NCI-H1930 (cell line): ENCODE data around the gene DGCR6.
"Not testable (repeated sequence)": the region's sequence is repeated elsewhere in the genome, so short reads cannot be mapped to it uniquely, and the experiment has no call there.

Experiments used
- DNase-seq, 2 experiments: peaks; one replicate each; lab custom pipeline; 2025; lab: John Stamatoyannopoulos, UW

The DGCR6 gene

DNA sequence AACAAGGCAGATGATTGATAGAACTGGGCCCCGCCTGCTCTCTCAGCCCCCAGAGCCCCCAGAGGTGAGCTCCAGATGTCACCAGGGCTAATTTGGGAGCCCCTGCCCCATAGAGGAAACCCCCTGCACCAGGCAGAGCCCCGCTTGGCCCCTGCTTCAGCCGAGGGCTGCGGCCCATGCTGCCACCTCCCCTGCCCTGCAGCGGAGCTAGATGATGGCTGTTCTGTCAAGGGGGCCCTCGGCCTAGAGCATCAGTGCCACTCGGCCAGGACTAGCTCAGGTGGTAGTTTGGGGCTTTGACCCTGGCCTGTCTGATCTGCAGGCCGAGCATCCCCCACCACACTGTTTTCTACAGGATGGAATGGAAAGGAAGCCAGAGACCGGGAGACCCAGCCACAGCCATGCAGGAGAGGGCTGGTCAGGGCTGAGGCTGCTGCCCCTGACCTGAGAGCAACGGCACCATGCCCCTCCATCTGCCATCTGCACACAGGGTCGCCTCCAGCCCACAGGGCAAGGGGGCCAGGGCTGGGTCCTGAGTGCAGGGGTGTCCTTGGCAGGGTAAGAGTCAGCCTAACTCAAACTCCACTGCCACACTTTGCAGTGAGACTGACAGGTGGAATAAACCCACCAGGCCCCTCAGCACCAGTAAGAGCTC lies 54.2 kb downstream of the DGCR6 start:
- DNase-seq, result not testable (repeated sequence)

DNA sequence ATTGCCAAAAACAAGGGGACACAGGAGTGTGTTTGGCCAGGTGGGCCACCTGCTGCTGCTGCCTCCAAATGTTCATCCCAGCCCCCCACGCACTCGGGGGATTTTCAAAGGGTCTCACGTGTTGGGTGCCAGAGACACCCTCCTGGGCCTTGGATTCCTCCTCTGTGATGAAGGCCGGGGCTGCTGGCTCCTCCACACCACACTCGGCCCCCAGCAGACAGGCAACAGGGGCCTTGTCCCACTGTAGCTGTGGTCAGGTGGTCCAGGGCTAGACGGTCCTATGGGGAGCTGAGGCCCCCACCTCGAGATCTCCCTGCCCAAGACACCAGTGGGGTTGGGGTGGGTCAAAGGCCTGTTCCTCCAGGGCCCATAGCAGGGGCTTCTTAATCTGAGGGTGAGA lies 55.1 kb downstream of the DGCR6 start:
- DNase-seq, result not testable (repeated sequence)
